DMS114 treated with DMSO at 0.1 percent for 48 hours (cell line): Measurements from ENCODE around the gene C12orf50.
"Not testable (repeated sequence)": the region's sequence is repeated elsewhere in the genome, so short reads cannot be mapped to it uniquely, and the experiment has no call there.

Source experiments
- DNase-seq: peaks from one replicate; lab custom pipeline; 2025; ENCODE audit not compliant: unreplicated experiment; lab: John Stamatoyannopoulos, UW

C12orf50 gene

GRCh38 chr12:88029093-88029665 is at the start of gene C12orf50:
TSS of gene C12orf50 (minus strand) at chr12:88029401. CDS start at chr12:88026962, 2,439 bp downstream.
- DNase-seq = no peak

- DNase-seq = no peak
Measured at GRCh38 chr12:88067301-88067700, 38.1 kb upstream of the C12orf50 start.

DNA sequence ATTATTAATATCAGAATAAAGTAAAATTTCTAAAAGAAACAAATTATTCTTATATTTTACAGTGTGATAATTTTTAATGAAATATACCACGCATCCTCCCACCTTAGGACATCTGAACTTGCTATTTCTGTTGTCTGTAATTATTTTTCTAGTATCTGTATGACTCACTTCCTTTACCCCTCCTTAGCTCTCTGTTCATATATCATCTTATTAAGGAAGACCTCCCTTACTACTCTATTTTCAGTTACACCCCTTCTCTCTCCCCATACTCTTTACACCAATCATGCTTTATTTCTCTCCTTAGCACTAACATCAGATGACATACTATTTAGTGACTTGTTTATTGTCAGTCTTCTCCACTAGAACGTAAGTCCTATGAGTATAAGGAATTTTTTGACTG is 34.2 kb upstream of the C12orf50 start:
- DNase-seq = no peak

GRCh38 chr12:88062474-88062873 is 33.3 kb upstream of the C12orf50 start:
- DNase-seq = no peak

DNA sequence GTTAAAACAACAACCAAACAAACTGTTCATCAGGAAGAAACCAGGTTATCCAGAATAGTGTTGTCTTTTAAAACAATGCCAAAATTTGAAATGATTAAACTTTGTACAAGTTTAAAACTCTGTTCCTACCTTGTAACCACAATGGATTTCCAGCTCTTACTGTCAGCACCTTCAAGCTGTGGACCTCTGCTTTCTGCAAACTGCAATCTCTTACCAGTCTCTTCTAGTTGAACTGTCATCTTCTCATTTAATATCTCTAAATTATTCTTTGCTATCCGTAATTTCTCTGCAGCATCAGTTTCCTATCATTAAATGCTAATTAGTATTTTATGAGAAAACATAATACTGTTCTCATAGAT is 29.5 kb upstream of the C12orf50 start:
- no peak for DNase-seq

DNA sequence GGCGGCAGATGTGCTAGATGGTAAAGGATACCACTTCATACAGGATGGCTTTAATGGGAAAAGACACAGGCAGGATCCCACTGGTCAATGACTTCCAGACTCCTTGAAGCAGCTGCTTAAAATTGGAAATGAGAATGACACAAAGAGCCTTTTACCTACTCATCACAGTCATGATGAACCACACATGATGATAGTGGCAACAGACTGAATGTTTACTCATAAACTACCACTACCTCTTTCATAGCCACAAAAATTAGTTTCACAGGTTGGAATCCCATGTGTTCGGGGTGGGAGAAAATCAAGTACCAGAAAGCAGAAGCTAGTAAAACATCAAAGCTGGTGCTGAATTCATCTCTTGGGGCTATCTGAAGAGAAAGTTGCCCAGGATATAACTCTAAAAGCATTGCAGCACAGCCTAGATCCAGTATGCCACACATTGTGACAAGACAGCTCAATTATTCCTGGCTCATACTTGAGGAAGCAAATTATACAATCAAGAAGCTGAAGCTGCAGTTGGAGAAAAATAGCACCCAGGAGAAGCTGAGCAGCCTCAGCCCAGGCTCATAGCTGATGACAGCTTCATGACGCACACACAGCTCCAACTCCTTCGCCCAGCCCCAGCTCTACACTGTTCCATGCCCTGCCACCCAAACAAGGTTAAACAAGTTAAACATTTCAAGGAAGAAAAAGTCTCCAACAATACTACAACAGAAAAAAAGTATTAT is 29.0 kb upstream of the C12orf50 start:
- no peak for DNase-seq

- DNase-seq = no peak
Measured at GRCh38 chr12:88056571-88056970, 27.4 kb upstream of the C12orf50 start.

- peak; percentile 80 for DNase-seq
Measured at GRCh38 chr12:88052686-88053085, 23.5 kb upstream of the C12orf50 start.

DNA sequence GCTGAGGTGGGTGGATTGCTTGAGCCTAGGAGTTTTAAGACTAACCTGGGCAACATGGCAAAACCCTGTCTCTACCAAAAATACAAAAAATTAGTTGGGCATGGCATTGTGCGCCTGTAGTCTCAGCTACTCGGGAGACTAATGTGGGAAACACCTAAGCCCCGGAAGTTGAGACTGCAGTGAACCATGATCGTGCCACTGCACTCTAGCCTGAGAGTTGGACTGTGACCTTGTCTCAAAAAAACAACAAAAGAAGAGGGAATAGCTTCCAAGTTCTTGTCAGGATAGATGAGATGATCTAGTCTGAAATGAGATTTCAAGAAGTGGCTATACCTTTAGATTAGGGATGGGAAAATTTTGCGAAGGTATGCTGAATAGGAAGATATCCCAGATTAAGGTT is 14.8 kb upstream of the C12orf50 start:
- no peak for DNase-seq

DNA sequence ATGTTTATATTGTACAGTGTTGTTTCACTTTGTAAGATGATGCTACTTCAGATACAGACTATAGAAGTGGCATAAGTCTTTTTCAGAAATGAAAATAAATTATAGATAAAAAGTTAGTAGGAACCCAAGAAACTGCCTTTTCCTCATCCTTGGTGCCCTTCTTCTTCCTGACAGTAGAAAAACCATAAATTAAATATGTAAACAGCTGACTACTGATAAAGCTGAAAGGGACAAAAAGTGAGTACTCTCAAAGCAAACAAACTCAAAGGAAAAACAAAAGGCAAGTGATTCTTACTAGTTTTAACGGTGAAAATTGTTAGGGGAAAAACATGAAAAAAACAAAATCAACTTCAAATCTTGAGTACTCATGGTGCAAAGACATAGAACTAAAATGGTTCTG is 8.6 kb upstream of the C12orf50 start:
- no peak for DNase-seq

DNA sequence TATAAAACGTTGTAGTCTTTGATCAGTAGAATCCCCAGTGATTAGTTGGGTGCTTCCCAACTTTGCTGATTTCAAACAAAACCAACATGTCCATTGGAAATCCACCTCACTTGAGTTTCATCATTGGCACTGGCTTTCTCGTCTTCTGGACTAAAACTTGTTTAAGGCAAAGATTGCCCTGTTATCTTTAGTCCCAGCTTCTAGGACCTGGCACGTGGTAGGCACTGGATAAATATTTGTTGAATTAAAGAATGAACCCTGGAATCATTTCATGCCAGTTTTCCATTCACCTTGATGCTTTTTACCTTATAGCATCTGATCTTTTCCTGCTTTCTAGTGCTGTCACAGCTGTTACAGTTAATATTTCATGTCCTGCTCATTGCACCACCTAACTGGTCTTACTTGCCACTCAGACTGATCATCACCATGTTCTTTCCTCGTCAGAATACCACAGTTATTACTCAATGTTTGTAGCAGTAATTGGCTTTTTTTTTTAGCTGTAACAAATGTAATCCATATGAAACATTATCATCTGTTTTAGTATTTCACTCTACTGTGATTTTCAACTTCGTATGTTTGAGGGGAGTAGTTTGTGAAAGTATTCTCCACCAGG is 7.3 kb upstream of the C12orf50 start:
- no peak for DNase-seq

DNA sequence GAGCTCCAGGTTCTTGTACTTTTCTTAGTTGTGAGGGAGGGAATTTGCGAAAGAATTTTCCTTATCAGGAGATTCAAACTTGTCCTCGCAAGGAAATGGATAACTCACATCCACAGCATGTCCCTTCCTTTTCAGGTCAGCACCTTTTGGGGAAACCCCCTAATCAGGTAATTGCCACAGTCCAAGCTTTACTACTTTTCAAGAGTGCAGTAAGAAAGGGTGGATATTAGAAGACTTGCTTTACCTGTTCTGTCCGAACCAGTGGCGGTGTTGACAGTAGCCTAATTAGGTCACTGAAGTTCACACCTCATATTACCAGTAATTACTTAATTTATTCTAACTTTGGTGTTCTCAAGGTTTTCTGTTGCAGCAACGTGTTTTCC is 6.7 kb upstream of the C12orf50 start:
- no peak for DNase-seq

DNA sequence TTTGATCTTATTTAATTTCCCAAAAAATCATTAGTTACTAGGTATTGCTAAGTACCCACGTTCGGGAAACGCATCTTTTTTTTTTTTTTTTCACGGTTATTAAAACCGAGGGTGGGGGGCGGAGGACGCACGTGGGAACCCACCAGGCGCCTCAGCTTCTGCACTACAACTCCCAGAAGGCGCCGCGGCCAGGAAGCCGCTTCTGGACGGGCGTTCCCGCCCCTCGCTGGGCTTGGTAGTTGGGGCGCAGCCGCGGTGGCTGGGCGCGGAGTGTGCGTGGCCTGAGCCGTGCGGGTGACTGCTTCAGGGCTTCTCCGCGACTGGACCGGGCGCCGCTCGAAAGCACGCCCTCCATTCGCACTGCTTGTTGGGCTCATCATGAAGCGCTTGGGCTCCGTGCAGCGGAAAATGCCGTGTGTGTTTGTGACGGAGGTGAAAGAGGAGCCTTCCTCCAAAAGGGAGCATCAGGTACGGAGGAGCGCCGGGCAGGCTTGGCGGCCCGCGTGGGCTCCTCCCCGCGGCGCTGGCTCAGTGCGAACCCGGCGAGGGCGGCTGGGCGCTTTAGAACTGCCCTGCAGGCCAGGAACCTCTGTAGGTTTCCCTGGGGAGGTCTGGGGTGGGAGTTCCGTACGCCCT is 6.2 kb upstream of the C12orf50 start:
- DNase-seq = peak; percentile 88

GRCh38 chr12:88031161-88031560 is 2.0 kb upstream of the C12orf50 start:
- DNase-seq = not testable (repeated sequence)

DNA sequence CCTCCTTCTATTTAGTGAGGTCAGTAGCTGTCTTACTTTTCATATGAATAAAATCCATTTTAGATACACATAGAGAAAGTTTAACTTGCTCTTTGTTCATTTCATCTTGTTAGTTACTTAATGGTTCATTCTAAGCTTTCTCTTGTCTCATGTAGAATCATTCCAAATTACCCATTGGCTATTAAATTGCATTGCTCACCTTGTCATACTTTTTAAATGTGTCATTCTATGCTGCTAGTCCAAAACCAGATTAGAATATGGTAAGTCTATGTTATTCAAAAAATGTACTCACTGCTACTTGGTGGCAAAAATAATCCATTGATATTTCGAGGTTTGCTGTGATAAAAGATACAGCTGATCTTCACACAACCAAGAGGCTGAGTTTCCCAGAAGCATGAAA is 3.0 kb downstream of the C12orf50 start:
- DNase-seq = no peak

DNA sequence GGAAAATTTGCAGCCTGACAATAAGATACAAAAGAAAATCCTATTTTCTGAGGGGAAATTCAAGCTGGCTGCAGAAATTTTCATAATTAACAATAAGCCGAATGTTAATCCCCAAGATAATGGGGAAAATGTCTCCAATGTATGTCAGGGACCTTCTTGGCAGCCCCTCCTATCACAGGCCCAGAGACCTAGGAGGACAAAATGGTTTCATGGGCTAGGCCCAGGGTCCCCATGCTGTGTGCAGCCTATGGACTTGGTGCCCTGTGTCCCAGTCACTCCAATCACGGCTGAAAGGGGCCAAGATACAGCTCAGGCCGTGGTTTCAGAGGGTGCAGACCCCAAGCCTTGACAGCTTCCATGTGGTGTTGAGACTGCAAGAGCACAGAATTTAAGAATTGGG is 11.2 kb downstream of the C12orf50 start:
- DNase-seq = no peak

DNA sequence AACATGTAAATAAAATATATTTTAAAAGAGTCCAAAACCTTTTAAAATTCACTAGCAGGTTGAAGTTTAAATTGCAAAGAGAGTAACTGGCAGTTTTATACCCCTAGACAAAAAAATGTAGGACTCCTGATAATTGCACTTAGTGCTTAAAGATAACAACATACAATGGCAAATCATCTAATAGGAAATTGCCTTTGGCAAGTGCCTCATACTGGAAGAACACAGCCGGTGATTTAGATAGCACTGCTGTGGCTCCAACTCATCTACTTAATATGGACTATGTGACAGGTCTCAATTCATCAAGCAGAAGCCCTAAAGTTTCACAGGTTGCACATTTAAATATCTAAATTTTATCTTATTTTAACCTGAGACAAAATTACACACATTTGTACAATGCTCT is 13.4 kb downstream of the C12orf50 start:
- DNase-seq = no peak

- no peak for DNase-seq
Measured at GRCh38 chr12:88011755-88012154, 17.4 kb downstream of the C12orf50 start.

DNA sequence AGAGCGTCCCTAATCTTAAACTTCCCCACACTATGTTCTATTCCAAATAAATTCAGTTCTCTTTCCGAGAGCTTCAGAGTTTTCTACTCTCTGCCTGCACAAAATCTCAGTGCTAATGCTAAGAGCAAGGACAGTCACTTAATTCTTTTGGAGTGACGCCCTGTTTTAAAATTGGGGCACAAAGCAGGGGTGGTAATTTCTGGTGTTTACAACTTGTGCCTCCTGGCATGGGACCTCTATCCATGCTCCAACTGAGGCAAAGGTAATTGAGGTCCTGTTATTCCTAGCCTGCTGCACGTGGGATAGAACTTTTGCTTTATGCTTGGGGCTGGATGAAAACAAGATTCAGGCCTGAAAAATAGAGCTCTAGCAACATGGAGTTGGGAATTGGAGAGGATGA is 22.9 kb downstream of the C12orf50 start:
- no peak for DNase-seq

- no peak for DNase-seq
Measured at GRCh38 chr12:88001327-88001726, 27.9 kb downstream of the C12orf50 start.

- peak; percentile 92 for DNase-seq
Measured at GRCh38 chr12:87995581-87996178, 33.5 kb downstream of the C12orf50 start.

DNA sequence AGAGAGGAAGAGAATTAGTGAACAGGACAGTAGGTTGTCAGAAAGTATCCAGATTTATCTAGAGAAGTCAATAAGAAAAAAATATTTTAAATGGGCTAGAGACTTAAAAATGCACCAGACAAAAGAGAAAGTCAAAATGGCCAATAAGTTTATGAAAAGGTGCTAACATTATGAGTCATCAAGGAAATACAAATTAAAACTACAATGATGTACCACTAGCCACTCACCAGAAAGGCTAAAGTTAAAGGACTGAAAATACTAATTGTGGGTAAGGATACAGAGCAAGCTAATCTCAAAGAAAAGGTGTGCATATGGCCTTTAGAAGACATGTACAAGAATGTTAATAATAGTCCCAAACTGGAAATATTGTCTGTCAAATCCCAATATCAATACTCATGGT is 37.7 kb downstream of the C12orf50 start:
- DNase-seq = no peak
